Measurements from ENCODE around the gene IL18RAP.

Gene IL18RAP

GRCh38 chr2:102422910-102423309 lies at the start of gene IL18RAP:
TSS of gene IL18RAP (plus strand) at chr2:102423160. CDS start at chr2:102423278, 118 bp downstream.
- no peak for DNase-seq (ENCODE audit: low read depth in 2 of 3, low spot score in 1 of 3)

GRCh38 chr2:102376052-102376591 lies 46.8 kb upstream of the IL18RAP start:
- DNase-seq (ENCODE audit: low read depth in 2 of 3, low spot score in 1 of 3): no peak

GRCh38 chr2:102383722-102384121 lies 39.2 kb upstream of the IL18RAP start:
- no peak for DNase-seq (ENCODE audit: low read depth in 2 of 3, low spot score in 1 of 3)

- DNase-seq (ENCODE audit: low read depth in 2 of 3, low spot score in 1 of 3): no peak
These were observed 37.4 kb upstream of the IL18RAP start for GRCh38 chr2:102385522-102385921.

- DNase-seq (ENCODE audit: low read depth in 2 of 3, low spot score in 1 of 3): no peak
These were observed 37.0 kb upstream of the IL18RAP start for GRCh38 chr2:102386004-102386403.

GRCh38 chr2:102386867-102387541 lies 36.0 kb upstream of the IL18RAP start:
- no peak for DNase-seq (ENCODE audit: low read depth in 2 of 3, low spot score in 1 of 3)

GRCh38 chr2:102387763-102388546 lies 35.0 kb upstream of the IL18RAP start:
- no peak for DNase-seq (ENCODE audit: low read depth in 2 of 3, low spot score in 1 of 3)

- peak in 1 of 3 donors; percentile 59 for DNase-seq (ENCODE audit: low read depth in 2 of 3, low spot score in 1 of 3)
These were observed 31.4 kb upstream of the IL18RAP start for GRCh38 chr2:102391565-102391964.

- no peak for DNase-seq (ENCODE audit: low read depth in 2 of 3, low spot score in 1 of 3)
These were observed 30.9 kb upstream of the IL18RAP start for GRCh38 chr2:102392096-102392495.

- no peak for DNase-seq (ENCODE audit: low read depth in 2 of 3, low spot score in 1 of 3)
These were observed 30.0 kb upstream of the IL18RAP start for GRCh38 chr2:102392942-102393341.

- no peak for DNase-seq (ENCODE audit: low read depth in 2 of 3, low spot score in 1 of 3)
These were observed 26.9 kb upstream of the IL18RAP start for GRCh38 chr2:102396012-102396411.

- DNase-seq (ENCODE audit: low read depth in 2 of 3, low spot score in 1 of 3): no peak
These were observed 25.8 kb upstream of the IL18RAP start for GRCh38 chr2:102397209-102397608.

- DNase-seq (ENCODE audit: low read depth in 2 of 3, low spot score in 1 of 3): no peak
These were observed 23.3 kb upstream of the IL18RAP start for GRCh38 chr2:102399499-102400141.

- no peak for DNase-seq (ENCODE audit: low read depth in 2 of 3, low spot score in 1 of 3)
These were observed 21.5 kb upstream of the IL18RAP start for GRCh38 chr2:102401456-102401855.

GRCh38 chr2:102401865-102402264 lies 21.1 kb upstream of the IL18RAP start:
- no peak for DNase-seq (ENCODE audit: low read depth in 2 of 3, low spot score in 1 of 3)

- no peak for DNase-seq (ENCODE audit: low read depth in 2 of 3, low spot score in 1 of 3)
These were observed 12.0 kb upstream of the IL18RAP start for GRCh38 chr2:102410952-102411351.

GRCh38 chr2:102412199-102412598 lies 10.8 kb upstream of the IL18RAP start:
- no peak for DNase-seq (ENCODE audit: low read depth in 2 of 3, low spot score in 1 of 3)

- no peak for DNase-seq (ENCODE audit: low read depth in 2 of 3, low spot score in 1 of 3)
These were observed 5.0 kb upstream of the IL18RAP start for GRCh38 chr2:102417946-102418345.

- DNase-seq (ENCODE audit: low read depth in 2 of 3, low spot score in 1 of 3): no peak
These were observed 4.5 kb upstream of the IL18RAP start for GRCh38 chr2:102418421-102418961.

GRCh38 chr2:102420290-102420689 lies 2.7 kb upstream of the IL18RAP start:
- no peak for DNase-seq (ENCODE audit: low read depth in 2 of 3, low spot score in 1 of 3)

Data from stimulated activated CD4-positive, alpha-beta T cell treated with anti-CD3 and anti-CD28 coated beads, Interleukin-12 subunit alpha, Interleukin-12 subunit beta, amount 100 ng/mL, for 48 hours (primary cell).